Tibial nerve (tissue), 4 donors: ENCODE measurements around the gene IRAK1. TPM values are rescaled to one million over a fixed set of nuclear protein-coding genes. Genes with fewer than 3 reads are reported as not detected.

Experiments
- DNase-seq, 2 donors: peaks; one replicate each; pipeline ENCODE4 v3.0.0-alpha.2; 2019; ENCODE audit warnings: low spot score in 2 of 2
- H3K27ac ChIP-seq, 4 donors: fragments of 200-600 bp; sonication (generic) in 3 of 4; one replicate each; pipeline ENCODE4 v1.5.1; 2017 to 2019; ENCODE audit warnings: mild to moderate bottlenecking in 1 of 4
- H3K27me3 ChIP-seq, 2 donors: fragments of 200-600 bp; sonication (generic) in 1 of 2; one replicate each; pipeline versions ENCODE4 v1.5.1 to v1.6.0; 2017 to 2019
- H3K36me3 ChIP-seq, 3 donors: fragments of 200-600 bp; sonication (generic); one replicate each; pipeline ENCODE4 v1.5.1; 2018 to 2019
- H3K4me1 ChIP-seq, 4 donors: fragments of 200-600 bp; sonication (generic) in 3 of 4; one replicate each; pipeline ENCODE4 v1.5.1; 2017 to 2019
- H3K4me3 ChIP-seq, 4 donors: fragments of 200-600 bp; sonication (generic) in 3 of 4; one replicate each; pipeline ENCODE4 v1.5.1; 2017 to 2019; ENCODE audit warnings: mild to moderate bottlenecking in 1 of 4, moderate library complexity in 1 of 4
- H3K9me3 ChIP-seq, 4 donors: fragments of 200-600 bp; sonication (generic) in 3 of 4; one replicate each; pipeline ENCODE4 v1.5.1; 2017 to 2019
- EP300 ChIP-seq, 2 donors: sonication (generic); formaldehyde crosslinking; IDR thresholded peaks; one replicate each; pipeline ENCODE4 v1.6.1; 2017; ENCODE audit warnings: antibody characterized with exemption in 2 of 2, mild to moderate bottlenecking in 1 of 2
- POLR2A ChIP-seq, 2 donors: fragments of 450-650 bp; IDR thresholded peaks; one replicate each; pipeline ENCODE4 v1.6.1; 2017; ENCODE audit warnings: antibody characterized with exemption in 2 of 2, mild to moderate bottlenecking in 2 of 2, moderate library complexity in 2 of 2
- WGBS, 2 donors: methylation state at CpG; one replicate each; pipeline ENCODE4 v1.1.5; 2018; 5-methylcytosine and 5-hydroxymethylcytosine counted together
- total RNA-seq, 4 donors: library from RNA; depleted of rRNA; stranded (reverse); fragments of >200 nt; gene quantifications; one replicate each; pipeline ENCODE4 v1.1.0, GENCODE V29; 2016
- TF ChIP-seq, protein P1 (sequence below), 5 experiments: fragments of 200-600 bp in 3 of 5; fragments of 450-650 bp in 2 of 5; sonication (generic) in 3 of 5; IDR thresholded peaks; one replicate each; pipeline ENCODE4 v1.5.1; 2016 to 2019; ENCODE audit warnings: antibody characterized with exemption in 5 of 5, mild to moderate bottlenecking in 3 of 5, moderate library complexity in 2 of 5

The IRAK1 gene
- total RNA-seq, 4 donors from 2014 or later = 50.7 to 127 (median 64.4) TPM

DNA sequence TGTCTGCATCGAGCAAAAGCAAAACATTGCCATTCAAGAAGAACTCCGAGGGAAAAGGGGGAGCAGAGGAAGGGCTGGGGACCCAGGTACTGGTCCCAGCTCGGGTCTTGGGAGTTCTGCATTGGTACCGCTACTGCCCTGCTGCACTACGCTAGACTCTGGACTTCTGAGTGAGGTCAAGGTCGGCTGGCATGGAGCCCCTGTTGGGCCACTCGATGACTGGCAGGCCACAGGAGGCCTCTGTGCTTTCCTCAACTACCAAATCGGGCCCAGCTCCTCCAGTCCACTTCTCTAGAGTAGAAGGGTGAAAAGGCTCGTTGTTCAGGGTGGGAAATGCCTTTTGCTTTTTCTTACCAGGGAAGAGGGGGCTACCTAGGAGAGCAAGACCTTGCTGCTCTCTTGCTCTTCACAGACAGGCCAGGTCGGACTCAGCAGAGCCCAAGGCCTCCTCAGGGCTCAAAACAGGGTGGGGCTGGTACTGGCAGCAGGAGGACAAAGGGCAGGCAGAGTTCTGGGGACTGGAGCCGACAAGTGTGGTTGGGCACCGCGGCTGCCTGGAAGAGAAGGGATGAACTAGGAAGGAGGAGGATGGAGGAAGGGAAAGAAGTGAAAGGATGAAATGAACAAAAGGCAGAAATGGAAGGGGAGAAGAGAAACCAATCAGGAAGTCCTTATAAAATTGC lies 8.9 kb upstream of the IRAK1 start:
- Histone ChIP-seq H3K9me3 (no peaks in the 10 kb centered on the region), H3K27me3 (no peaks in the 10 kb centered on the region), H3K4me1 (peaks cover 0 to 47% (median under 1%) of the 10 kb centered on the region in 4 donors), H3K36me3 (peaks cover 0 to 34% (median 0%) of the 10 kb centered on the region in 3 donors), H3K4me3 (no peak overlapping the region), H3K27ac (peak overlapping the region in 2 of 4 donors; percentile 36 to 38)
- WGBS, 2 donors = 59 to 64% methylated on average over 8 to 13 of the region's 13 CpGs
- no peak for DNase-seq
- TF ChIP-seq POLR2A (IDR thresholded peaks at IDR 0.05) = no peak
- TF ChIP-seq EP300 (IDR thresholded peaks at IDR 0.05) = no peak
- TF ChIP-seq, protein P1, sequence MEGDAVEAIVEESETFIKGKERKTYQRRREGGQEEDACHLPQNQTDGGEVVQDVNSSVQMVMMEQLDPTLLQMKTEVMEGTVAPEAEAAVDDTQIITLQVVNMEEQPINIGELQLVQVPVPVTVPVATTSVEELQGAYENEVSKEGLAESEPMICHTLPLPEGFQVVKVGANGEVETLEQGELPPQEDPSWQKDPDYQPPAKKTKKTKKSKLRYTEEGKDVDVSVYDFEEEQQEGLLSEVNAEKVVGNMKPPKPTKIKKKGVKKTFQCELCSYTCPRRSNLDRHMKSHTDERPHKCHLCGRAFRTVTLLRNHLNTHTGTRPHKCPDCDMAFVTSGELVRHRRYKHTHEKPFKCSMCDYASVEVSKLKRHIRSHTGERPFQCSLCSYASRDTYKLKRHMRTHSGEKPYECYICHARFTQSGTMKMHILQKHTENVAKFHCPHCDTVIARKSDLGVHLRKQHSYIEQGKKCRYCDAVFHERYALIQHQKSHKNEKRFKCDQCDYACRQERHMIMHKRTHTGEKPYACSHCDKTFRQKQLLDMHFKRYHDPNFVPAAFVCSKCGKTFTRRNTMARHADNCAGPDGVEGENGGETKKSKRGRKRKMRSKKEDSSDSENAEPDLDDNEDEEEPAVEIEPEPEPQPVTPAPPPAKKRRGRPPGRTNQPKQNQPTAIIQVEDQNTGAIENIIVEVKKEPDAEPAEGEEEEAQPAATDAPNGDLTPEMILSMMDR (IDR thresholded peaks at IDR 0.05) = no peak

DNA sequence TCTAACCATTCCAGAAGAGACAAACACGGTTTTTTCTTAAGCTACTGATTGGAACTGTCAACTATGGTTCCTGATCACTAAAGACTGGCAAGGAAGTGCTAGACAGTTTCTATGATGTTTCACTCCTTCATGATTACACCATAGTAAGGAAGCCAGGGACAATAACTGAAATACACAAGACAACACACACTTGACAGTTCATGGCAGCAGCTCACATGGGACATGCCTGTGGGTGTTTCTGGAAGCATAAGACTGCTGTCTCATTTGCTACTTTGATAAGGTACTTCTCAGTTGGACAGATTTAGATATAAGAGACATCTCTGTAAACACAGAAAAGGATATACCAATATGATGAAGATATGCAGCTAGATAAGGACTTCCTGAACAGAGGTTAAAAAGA lies 8.3 kb upstream of the IRAK1 start:
- WGBS, 2 donors = 40 to 100% methylated on average over 1 of the region's 1 CpG
- peaks cover 0 to 34% (median 0%) of the 10 kb centered on the region in 3 donors for H3K36me3 ChIP-seq
- peak overlapping the region in 1 of 4 donors; percentile 36 for H3K27ac ChIP-seq
- H3K4me1 ChIP-seq = peaks cover 0 to 47% (median 3%) of the 10 kb centered on the region in 4 donors
- no peak overlapping the region for H3K4me3 ChIP-seq
- DNase-seq = no peak
- no peak for TF ChIP-seq EP300 (IDR thresholded peaks at IDR 0.05)
- TF ChIP-seq, protein P1 (IDR thresholded peaks at IDR 0.05) = no peak
- no peak for TF ChIP-seq POLR2A (IDR thresholded peaks at IDR 0.05)
- no peaks in the 10 kb centered on the region for H3K9me3 ChIP-seq
- H3K27me3 ChIP-seq = no peaks in the 10 kb centered on the region

DNA sequence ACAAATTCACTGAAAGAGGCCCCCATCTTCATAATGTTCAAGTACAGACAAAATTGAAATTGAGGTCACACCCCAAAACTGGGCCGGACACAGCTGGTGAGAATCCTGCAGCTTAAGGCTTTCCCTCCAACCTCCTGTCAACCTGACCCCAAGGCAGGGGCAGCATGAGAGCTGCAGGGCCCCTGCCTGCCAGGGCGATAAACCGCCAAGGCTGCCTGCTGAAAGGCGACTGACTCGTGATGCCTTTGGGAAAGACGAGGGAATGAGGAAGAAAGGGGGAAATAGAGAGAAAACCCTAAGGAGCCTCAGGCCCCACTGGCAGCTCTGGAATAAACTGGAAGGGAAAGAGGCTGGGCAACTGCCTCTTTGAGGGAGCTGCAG lies 7.3 kb upstream of the IRAK1 start:
- H3K27me3 ChIP-seq = no peaks in the 10 kb centered on the region
- no peak overlapping the region for H3K4me3 ChIP-seq
- no peaks in the 10 kb centered on the region for H3K9me3 ChIP-seq
- 69 to 74% methylated on average over 6 of the region's 6 CpGs for WGBS, 2 donors
- peaks cover 0 to 51% (median 3%) of the 10 kb centered on the region in 4 donors for H3K4me1 ChIP-seq
- TF ChIP-seq EP300 (IDR thresholded peaks at IDR 0.05) = no peak
- no peak for TF ChIP-seq POLR2A (IDR thresholded peaks at IDR 0.05)
- TF ChIP-seq, protein P1 (IDR thresholded peaks at IDR 0.05) = no peak
- no peak for DNase-seq
- H3K27ac ChIP-seq = no peak overlapping the region
- H3K36me3 ChIP-seq = peaks cover 0 to 30% (median 0%) of the 10 kb centered on the region in 3 donors

DNA sequence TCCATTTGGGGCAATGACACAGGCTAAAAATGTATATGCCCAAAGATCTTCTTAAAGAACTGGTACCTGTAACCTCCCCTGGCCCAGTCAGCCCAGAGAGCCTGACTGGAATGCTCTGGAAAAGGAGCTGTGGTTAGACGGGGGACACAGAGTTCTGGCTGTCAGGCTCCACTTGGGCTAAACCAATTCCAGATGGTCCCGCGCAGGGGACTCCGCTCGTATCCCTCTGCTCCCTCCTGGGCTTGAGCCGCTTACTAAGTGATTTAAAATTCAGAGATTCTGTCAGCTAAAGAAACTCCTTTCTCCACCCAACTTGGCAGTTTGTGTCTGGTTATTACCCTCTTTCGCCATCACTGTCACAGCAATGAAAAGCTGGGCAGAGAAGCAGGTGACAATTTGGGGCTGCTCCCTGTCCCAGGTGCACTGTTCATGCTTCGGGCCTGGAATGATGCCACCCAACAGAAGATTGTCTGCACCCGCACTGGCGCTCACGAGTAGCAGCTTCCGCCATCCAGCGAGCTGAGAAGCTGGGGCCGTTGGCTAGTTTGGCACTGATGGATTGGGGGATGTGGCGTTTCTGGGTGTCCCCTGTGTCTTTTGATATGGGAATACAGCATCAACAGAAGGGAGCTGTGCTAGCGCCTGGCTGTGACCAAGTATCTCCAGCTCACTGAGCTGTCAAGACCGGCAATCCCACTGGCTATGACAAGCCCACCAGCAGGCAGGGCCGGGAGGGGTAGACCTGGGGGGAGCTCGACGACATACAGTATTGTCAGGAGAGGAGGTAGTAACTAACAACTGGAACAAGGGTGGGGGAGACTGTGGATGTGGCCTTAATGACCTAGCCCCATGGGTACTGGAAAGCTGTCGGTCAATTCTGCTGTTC lies 6.7 kb upstream of the IRAK1 start:
- H3K27ac ChIP-seq = no peak overlapping the region
- WGBS, 2 donors = 87 to 91% methylated on average over 16 to 21 of the region's 21 CpGs
- no peak for DNase-seq

More for the DNA sequence above, 6.7 kb upstream of the IRAK1 start:
- Histone ChIP-seq H3K4me3 (no peak overlapping the region), H3K4me1 (peaks cover 0 to 57% (median 3%) of the 10 kb centered on the region in 4 donors), H3K36me3 (peaks cover 0 to 24% (median 0%) of the 10 kb centered on the region in 3 donors), H3K27me3 (no peaks in the 10 kb centered on the region), H3K9me3 (no peaks in the 10 kb centered on the region)
- TF ChIP-seq POLR2A (IDR thresholded peaks at IDR 0.05) = no peak
- no peak for TF ChIP-seq EP300 (IDR thresholded peaks at IDR 0.05)
- TF ChIP-seq, protein P1 (IDR thresholded peaks at IDR 0.05) = no peak
